Fibroblast of skin of back (primary cell): ENCODE measurements around the gene ASB11. TPM values are rescaled to one million over a fixed set of nuclear protein-coding genes. Genes with fewer than 3 reads are reported as not detected.

ENCODE experiments used
- DNase-seq: peaks from one replicate; pipeline ENCODE4 v3.0.0-alpha.2; 2013
- polyA plus RNA-seq, 2 experiments: library from polyadenylated mRNA; unstranded; fragments of 120-200 nt; gene quantifications; one replicate each; pipeline ENCODE4 v1.2.1, GENCODE V29; 2013; ENCODE audit not compliant: insufficient read length in 2 of 2

The ASB11 gene, protein sequence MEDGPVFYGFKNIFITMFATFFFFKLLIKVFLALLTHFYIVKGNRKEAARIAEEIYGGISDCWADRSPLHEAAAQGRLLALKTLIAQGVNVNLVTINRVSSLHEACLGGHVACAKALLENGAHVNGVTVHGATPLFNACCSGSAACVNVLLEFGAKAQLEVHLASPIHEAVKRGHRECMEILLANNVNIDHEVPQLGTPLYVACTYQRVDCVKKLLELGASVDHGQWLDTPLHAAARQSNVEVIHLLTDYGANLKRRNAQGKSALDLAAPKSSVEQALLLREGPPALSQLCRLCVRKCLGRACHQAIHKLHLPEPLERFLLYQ
- polyA plus RNA-seq (2013, experiment 1 of 2; ENCODE audit: insufficient read length): not detected
- not detected for polyA plus RNA-seq (2013, experiment 2 of 2; ENCODE audit: insufficient read length)

DNA sequence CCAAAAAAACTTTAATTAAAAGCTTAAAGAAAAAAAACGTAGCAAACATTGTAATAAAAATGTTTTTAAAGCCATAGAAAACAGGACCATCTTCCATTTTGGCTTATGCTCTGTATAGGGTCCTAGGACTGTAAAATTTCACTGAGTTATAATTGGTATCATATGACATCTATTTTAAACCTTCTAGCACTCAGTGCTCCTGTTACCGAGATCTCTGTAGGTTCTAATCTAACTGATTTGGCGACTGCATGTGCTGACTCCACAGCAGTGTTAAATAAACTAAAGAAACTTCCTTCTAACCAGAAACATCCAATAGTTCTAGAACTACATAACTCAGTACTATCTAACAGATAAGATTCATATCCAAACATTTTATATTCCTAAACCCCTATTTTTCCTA lies at the start of gene ASB11:
ASB11 (minus strand) TSS at position 132 of the 400 bp plus-strand sequence; CDS start at position 97, 35 bp downstream.
- no peak for DNase-seq

DNA sequence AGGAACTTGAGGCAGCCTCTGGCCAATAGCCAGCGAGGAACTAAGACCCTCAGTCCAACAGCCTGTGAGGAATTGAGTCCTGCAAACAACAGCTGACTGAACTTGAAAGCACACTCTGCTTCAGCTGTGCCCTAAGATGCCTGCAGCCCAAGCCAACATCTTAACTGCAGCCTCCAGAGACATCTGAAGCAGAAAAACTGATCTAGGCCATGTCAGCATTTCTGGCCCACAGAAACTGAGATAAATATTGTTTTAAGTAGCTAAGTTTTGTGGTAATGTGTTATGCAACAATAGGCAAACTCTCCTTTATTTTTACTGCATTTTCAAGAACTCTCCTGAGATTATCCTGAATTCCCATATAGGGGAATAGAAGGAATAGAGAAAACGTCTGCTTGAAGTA lies 44.3 kb upstream of the ASB11 start:
- DNase-seq: no peak

- no peak for DNase-seq
Observed at GRCh38 chrX:15358533-15358932, 43.1 kb upstream of the ASB11 start.

DNA sequence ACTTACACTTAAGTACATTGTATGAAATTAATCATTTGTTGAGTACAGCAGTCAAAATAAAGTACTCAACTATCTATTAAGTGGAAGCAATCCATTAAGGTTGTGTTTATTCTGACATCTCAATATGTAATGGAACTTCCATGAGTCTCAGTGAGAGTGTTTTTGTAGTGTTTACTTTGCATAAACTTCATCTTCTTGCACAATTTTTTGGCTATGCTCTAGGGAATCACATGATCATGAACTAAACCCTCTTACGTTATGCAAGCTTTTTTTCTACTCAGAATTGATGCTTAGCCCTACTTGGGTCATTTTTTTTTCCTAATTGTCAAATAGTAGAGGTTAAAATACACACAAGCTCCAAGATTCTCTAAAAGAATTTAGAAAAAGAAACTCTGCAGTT lies 41.0 kb upstream of the ASB11 start:
- DNase-seq: no peak

DNA sequence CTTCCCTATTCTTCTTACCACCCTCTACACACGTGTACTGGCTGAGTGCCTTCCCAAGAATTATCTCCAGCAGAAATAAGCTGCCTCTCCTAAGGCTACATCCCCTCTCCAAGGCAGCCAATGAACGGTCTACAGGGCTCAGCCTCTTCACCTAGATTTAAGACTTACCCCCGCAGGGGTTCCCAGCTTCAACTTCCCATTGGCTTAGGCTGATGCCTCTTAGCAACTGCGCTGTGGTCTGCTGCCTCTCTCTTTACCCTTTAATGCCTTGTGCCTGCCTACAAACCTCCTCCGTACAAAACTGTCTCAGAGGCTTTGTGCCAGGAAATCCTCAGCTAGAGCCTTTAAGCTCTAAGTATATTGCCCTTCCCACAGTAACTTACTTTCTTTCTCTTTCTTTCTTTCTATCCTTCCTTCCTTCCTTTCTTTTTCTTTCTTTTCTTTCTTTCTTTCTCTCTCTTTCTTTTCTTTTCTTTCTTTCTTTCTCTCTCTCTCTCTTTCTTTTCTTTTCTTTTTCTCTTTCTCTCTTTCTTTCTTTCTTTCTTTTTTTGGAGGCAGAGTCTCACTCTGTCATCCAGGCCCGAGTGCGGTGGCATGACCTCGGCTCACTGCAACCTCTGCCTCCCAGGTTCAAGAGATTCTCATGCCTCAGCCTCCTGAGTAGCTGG lies 35.0 kb upstream of the ASB11 start:
- no peak for DNase-seq

DNA sequence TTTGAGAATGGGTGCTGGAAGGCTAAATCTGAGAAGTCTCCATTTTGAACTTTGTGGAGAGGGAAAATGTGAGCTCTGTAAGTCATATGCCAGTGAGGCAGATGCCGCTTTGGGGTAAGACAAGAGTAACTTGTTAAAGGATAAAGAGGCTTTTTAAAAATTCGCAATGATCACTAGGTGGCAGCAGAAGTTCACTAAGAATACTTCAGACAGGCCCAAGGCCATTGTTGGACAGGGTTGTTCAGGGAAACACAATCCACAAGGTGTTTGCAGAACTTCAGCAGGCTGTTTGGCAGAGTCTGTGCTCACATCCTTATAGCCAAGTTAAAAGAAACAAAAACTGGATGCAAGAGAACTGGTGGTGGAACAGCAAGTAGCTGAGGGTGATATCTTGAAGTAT lies 33.6 kb upstream of the ASB11 start:
- DNase-seq: peak; percentile 52

- DNase-seq: no peak
Observed at GRCh38 chrX:15345976-15346375, 30.5 kb upstream of the ASB11 start.

- DNase-seq: no peak
Observed at GRCh38 chrX:15344106-15344505, 28.7 kb upstream of the ASB11 start.

GRCh38 chrX:15343075-15343476 lies 27.6 kb upstream of the ASB11 start:
- DNase-seq: peak; percentile 21

GRCh38 chrX:15340867-15341266 lies 25.4 kb upstream of the ASB11 start:
- DNase-seq: no peak

DNA sequence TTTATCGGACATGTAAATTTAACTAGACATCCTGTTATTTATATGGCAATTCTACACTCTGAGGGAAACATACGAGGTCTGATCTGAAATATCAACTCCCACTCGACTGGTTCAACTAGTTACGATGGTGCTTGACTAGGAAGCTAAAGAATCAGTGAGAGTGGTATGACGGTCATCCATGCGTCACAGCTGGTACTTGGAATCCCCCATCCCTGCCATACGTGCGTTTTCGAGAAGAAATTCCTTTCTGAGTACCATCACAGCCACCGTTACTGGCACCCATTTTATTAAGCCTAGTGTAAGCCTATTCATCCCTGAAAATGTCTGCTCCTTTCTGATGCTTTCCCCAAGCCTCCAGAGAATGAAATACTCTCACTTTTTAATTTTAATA lies 20.6 kb upstream of the ASB11 start:
- DNase-seq: peak; percentile 55

GRCh38 chrX:15335135-15336022 lies 19.9 kb upstream of the ASB11 start, which contains the start of gene PIGA:
PIGA (minus strand) TSS chrX:15335523; CDS start chrX:15331930, 3,593 bp downstream.
- peak; percentile 97 for DNase-seq

DNA sequence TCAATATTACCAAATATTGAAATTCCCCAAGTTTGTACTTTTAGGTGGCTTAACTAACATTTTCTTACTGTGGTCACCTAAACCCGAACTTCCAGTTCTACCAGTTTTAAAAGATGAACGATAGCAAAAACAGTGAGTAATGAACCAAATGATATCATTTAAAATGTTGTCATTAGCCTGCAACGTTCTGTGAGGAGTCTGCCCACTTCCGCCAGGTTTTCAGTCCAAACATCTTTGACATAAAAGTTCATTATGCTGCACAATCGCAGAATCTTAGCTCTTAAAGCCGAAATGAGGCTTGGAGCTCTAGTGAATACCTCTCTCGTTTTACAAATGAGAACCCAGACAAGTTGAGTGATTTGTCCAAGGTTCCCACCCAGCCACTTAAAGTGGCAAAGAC lies 19.1 kb upstream of the ASB11 start:
- peak; percentile 34 for DNase-seq

- no peak for DNase-seq
Observed at GRCh38 chrX:15328821-15329220, 13.4 kb upstream of the ASB11 start.

GRCh38 chrX:15328131-15328530 lies 12.7 kb upstream of the ASB11 start:
- no peak for DNase-seq

DNA sequence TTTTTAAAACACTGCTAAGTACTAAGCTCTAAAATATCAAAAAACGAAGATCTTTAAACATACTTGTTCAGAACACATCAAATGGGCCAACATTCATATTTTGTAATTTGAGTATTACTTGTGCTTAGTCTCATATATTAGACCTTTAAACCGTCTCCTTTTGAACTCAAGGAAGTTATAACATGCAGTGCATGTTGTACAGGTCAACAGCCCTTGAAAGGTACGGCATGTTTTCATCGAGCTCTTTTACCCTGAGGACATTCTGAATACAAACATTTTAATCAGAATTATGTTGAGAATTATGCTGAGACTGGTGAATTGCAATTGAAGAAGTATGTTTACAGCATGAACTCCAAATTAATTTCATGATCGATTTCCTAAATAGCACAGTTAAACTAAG lies 7.0 kb upstream of the ASB11 start:
- DNase-seq: no peak

DNA sequence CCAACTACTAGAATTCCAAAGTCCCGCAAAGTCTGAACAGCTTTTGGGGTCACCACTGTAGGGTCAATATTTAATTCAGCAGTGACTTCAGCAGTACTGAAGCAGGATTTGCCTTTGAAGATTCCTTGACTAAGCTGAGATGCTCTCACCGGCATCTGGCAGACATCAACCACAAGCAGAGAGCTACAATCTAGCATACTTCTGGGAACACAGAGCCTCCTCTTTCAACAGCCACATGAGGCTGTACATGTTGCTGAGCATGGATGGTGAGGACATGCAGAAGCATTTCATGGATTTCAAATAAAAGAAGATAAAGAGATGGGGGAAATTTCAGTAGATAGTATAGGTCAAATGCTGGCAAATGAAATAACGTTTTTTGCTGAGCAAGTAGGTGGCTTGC lies 6.6 kb upstream of the ASB11 start:
- DNase-seq: no peak

DNA sequence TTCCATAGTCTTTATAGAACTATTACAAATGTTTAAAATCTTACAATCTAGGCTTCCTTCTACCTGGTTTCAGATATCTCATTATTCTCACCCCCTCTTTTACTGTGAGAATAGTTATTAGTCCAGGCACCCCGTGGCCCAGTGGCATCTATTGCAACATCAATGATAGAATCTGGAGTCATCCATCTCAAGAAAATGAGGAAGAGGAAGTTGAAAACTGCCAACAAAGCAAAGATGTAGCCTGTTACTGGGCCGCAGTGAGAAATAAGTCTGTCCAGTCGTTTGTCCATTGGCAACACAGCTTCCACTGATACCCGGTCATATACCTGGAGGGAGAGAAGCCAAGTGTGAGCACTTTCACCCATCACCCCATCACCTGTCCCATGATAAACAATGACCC lies 6.0 kb upstream of the ASB11 start:
- no peak for DNase-seq

DNA sequence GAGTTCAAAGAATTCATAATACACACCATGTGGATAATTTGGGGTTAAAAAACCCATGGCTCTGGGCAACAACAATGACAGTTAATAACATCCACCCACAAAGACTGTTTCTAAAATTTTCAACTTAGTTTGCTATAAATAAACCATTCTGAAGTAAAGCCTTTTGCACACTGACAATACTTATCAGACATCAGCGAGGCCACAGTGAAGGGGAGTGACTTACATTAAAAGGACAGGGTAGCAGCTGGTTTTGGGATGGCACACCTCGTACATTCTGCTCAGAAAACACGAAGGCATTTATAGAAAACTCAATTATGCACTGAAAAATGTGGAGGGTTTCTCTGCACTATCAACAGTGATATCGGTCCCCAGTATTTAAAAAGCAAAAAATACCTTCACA lies 4.9 kb upstream of the ASB11 start:
- DNase-seq: no peak

DNA sequence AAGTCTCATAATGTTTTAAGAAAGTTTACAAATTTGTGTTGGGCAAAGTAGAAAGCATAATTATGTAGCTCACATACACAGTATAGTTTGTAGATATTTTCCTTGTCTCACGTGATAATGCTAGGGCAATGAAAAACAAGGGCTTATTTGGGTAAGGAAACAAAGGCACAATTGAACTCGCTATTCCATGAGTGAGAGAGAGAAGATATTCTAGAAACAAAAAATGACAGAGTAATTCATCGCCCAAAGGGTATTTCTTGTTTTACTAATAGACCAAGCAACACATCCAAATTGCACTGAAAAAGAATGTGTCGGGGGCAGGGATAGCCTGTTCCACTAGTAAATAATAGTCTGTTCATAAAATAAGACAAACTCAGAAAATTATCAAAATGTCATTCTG lies 3.6 kb upstream of the ASB11 start:
- DNase-seq: no peak

DNA sequence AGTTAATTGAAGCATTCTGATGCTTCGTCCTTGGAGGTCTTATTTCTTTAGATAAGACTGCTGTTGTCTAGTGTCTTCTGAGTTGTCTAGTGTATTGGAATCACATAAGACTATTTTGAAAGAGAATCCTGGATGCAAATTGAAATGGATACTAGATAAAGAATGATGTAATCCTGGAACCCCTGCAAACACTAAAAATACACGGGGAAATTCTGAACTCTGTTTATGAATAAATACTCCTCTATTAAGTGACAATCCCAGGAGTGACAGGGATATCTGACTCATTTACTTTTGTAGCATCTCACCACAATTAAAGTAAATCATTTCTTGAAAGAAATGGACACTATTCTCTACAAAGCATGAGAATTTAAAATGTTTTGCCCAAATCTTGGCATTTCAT lies 968 bp downstream of the ASB11 start:
- no peak for DNase-seq

DNA sequence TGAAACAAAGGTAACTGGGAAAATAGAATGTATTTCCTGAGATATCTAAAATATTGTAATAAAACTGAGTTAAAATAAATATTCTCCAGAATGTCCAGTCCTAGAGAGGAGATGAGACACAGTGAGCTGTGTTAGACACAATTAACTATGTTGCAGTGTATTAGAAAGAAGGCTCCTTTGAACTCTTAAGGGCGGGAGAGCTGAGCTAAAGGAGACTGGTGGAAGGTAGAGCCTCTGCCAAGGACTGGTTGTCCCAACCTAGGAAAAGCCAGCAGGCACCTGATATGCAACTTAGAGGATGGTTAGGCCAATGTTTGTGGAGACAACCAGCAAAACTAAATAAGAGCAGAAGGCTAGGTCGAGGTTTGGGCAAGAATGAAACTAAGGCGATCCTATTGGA lies 4.3 kb downstream of the ASB11 start:
- no peak for DNase-seq

GRCh38 chrX:15310117-15310516 lies 5.3 kb downstream of the ASB11 start:
- DNase-seq: peak; percentile 29
